GM12872 (cell line): ENCODE data around the gene MPHOSPH8.

Experiments
- TF ChIP-seq, protein P1 (sequence below): IDR thresholded peaks from 3 replicates; pipeline ENCODE4 v1.5.1; 2011; ENCODE audit warnings: low read depth, mild to moderate bottlenecking, low read length, moderate library complexity; ENCODE audit not compliant: insufficient read depth

MPHOSPH8 gene, protein sequence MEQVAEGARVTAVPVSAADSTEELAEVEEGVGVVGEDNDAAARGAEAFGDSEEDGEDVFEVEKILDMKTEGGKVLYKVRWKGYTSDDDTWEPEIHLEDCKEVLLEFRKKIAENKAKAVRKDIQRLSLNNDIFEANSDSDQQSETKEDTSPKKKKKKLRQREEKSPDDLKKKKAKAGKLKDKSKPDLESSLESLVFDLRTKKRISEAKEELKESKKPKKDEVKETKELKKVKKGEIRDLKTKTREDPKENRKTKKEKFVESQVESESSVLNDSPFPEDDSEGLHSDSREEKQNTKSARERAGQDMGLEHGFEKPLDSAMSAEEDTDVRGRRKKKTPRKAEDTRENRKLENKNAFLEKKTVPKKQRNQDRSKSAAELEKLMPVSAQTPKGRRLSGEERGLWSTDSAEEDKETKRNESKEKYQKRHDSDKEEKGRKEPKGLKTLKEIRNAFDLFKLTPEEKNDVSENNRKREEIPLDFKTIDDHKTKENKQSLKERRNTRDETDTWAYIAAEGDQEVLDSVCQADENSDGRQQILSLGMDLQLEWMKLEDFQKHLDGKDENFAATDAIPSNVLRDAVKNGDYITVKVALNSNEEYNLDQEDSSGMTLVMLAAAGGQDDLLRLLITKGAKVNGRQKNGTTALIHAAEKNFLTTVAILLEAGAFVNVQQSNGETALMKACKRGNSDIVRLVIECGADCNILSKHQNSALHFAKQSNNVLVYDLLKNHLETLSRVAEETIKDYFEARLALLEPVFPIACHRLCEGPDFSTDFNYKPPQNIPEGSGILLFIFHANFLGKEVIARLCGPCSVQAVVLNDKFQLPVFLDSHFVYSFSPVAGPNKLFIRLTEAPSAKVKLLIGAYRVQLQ

DNA sequence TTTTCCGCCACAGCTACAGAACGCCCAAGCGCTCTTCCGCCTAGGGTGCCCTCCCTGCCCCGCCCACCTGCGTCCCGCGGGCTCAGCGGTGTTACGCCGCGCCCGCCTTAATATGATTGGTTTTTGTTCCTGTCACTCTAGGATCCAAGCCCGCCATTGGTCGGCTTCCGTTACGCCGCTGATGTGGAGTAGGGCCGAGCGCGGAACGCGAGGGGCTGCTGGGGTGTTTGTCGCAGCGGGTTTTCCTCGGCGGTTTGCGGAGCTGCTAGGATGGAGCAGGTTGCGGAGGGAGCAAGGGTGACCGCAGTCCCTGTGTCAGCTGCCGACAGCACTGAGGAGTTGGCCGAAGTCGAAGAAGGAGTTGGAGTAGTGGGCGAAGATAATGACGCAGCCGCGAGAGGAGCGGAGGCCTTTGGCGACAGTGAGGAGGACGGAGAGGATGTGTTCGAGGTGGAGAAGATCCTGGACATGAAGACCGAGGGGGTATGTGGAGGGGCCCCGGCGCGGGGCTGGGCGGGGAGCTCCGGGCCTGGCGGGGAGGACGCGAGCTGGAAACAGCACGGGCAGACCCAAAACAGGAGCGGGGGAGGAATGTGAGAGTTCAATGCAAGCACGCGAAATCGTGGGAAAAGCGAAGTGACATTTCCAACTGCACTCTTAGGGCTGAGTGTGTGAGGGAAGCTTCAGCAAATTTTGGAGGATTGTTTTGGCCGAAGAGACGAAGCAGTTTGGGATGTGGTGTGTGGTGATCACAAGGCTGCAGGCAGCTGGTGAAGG is at the start of gene MPHOSPH8:
Gene MPHOSPH8, plus strand, starts transcription at position 181 of the 777 bp plus-strand sequence. Its CDS starts 90 bp downstream, at position 271.
- TF ChIP-seq, protein P1, sequence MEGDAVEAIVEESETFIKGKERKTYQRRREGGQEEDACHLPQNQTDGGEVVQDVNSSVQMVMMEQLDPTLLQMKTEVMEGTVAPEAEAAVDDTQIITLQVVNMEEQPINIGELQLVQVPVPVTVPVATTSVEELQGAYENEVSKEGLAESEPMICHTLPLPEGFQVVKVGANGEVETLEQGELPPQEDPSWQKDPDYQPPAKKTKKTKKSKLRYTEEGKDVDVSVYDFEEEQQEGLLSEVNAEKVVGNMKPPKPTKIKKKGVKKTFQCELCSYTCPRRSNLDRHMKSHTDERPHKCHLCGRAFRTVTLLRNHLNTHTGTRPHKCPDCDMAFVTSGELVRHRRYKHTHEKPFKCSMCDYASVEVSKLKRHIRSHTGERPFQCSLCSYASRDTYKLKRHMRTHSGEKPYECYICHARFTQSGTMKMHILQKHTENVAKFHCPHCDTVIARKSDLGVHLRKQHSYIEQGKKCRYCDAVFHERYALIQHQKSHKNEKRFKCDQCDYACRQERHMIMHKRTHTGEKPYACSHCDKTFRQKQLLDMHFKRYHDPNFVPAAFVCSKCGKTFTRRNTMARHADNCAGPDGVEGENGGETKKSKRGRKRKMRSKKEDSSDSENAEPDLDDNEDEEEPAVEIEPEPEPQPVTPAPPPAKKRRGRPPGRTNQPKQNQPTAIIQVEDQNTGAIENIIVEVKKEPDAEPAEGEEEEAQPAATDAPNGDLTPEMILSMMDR = no peak

DNA sequence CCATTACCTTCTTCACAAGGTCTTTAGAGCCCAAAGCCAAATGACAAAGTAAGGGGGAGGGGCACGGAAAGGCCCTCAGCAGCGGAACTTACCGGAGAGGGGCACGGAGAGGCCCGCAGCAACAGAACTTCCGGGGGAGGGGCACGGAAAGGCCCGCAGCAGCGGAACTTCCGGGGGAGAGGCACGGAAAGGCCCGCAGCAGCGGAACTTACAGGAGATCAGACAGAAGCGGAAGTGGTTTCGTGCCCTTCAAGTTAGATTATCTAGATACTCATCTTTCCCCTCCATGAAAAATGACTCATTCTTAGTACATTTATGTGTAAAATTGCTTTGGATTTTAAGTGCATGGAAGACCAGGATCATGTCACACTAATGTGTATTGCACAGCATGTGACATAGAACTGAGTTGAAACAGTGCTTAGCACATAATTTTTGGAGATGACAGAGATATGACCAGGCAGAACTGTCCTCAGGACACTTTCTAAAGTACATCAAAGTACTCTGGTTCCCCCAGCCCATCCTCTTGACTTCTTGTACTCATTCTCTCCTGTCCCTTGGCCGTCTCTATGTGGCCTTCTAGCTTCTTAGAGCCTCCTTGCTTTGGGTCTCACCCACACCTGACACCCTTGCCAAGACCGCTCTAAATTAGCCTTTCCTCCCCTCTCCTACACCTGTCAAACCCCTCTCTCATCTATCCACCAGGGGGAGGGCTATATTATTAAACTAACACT is 46.4 kb upstream of the MPHOSPH8 start:
- TF ChIP-seq, protein P1 = no peak

DNA sequence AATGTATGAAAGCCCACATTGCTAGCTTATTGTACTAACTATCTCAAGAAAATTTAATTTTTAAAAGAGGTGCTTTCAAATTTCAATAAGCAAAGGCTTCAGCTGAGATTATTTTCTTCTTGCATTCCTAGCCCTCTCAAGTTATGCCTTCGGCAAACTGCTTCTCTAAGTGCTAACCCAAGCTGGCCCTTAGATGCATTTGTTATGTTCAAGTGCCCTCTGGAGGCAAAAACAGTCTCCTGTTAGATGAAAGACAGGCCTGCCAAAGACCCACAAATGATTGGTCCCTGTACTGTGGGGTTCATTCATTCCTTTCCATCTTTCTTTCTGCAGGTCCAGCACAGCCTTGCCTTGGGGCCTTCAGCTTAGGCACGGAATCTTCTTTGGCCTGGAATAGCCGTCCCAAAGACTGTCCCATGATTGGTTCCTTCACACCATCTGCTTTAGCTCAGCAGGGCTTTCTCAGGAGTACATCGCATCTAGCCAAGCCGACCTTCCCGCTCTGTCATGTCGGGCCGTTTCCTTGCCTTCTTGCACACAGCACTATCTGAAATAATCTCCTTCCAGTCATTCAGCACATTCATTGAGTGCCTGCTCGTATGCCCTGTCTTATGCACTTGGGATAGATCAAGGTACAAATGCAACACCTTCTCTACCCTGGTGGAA is 45.7 kb upstream of the MPHOSPH8 start:
- TF ChIP-seq, protein P1 = peak; percentile 64

DNA sequence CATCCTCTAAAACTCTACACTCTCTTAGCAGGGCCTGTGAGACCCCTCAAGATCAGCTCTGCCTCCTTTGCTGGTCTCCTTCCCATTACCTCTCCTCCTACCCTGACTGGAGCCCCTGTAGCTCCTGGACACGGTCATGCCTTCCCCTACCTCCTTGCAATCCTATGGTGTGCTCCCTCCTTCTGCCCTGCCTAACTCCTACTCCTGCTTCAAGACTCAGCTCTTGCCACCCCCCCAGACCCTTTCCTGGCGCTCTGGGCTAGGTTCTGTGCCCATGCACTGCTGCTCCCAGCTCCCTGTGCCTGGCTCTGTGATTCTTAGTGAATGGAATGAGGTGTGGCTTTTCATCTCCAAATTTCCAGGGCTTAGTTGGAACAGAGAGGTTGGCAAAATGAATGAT is 44.1 kb upstream of the MPHOSPH8 start:
- TF ChIP-seq, protein P1 = no peak

DNA sequence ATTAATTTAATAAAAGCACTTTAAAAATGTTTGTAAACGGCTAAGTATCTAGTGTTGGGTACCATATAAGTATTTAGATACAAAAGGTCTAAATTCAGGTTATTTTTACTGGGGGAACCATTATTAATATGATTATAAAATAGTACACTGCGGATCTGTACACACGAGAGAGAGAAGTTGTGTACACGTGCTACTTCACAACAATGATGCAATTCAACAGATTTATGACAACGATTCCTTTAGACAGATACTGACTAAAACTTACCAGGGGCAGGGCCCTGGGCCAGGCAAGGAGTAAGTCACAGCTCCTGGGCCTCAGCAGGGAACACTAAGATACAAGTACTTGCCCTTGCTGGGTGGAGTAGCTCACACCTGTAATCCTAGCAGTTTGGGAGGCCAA is 43.0 kb upstream of the MPHOSPH8 start:
- TF ChIP-seq, protein P1 = no peak

DNA sequence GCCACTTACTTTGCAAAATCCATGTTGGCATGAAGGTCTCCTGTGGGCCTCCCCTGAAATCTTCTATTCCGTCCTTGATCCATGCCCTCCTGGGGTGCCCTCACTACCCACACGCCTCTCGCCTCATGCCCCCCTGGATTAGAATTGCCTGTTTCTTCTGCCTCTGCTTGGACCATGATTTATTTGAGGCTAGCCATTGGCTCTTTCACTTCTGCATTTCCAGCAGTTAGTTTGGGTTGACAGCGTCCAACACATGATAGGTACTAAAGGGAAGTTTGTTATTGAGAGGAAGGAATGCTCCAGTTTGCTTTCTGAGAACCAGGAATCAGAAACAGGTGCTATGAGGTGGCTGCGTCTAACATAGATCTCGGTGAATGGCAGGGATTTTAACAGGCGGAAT is 41.6 kb upstream of the MPHOSPH8 start:
- TF ChIP-seq, protein P1 = no peak
